ENCODE data around the gene GNG2. TPM values are rescaled to one million over a fixed set of nuclear protein-coding genes. Genes with fewer than 3 reads are reported as not detected.

GNG2 gene
- total and polyA plus RNA-seq, 9 of the 15 experiments (the other 6 are each of a cell fraction or from before 2014, with no cell fraction given): 0.18 TPM; not detected in 8

DNA sequence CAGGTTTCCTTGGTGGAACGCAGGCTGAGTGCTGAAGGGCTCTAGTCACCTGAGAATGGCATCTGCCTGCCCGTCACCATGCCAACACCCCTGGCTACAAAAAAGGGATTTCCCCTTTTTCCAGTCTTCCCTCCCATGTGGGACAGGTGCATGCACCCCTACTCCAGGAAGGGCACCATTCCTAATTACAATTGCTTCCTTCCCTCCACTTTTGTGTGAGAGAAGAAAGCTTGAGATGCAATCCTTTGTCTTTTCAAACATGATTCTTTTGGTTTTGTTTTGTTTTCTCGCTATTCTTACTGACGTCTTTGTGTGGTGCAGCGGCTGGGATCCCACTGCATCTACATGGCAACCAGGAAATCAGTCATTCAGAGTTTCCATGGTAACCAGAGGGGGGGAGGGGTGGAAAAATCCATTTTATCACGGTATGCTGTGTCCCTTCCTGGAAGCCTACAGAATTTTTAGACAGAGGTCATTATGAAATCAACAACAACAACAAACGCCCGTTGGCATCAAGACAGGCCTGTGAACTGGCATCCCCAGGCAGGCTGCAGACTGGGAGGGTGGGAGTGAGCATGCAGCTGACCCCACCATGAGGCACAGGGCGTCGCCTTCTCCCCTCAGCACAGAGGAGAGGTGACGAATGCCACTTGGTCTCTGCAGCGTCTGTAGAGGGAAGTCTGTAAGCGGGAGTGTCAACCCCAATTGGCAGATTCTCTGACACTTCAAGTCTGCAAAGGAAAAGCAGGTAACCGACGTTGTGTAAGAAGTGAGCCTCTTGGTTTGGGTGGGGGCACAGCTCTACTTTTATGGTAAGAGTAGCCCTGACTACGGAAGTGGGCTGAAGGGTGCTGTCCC is 13.6 kb upstream of the GNG2 start (continued):
- TF ChIP-seq, protein P1, sequence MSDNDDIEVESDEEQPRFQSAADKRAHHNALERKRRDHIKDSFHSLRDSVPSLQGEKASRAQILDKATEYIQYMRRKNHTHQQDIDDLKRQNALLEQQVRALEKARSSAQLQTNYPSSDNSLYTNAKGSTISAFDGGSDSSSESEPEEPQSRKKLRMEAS (CRISPR knock-in tag; IDR thresholded peaks at IDR 0.05): no peak
- TF ChIP-seq STAT5A (IDR thresholded peaks at IDR 0.05; ENCODE audit: borderline replicate concordance, low read length) (no peak), JUND (IDR thresholded peaks at IDR 0.05; ENCODE audit: borderline replicate concordance, low read depth, low read length) (no peak), JUND (tag; IDR thresholded peaks at IDR 0.05; ENCODE audit: borderline replicate concordance, low read depth, low read length) (no peak), GABPB1 (CRISPR knock-in tag; IDR thresholded peaks at IDR 0.05) (no peak), ZNF239 (CRISPR knock-in tag; IDR thresholded peaks at IDR 0.05) (no peak), ZNF347 (CRISPR knock-in tag; IDR thresholded peaks at IDR 0.05; ENCODE audit: low read depth) (no peak), ZNF232 (CRISPR knock-in tag; IDR thresholded peaks at IDR 0.05) (no peak), IFI16 (CRISPR knock-in tag; IDR thresholded peaks at IDR 0.05) (no peak), RCOR1 (IDR thresholded peaks at IDR 0.05; ENCODE audit: borderline replicate concordance in 1 of 2, low read depth in 2 of 2, low read length in 2 of 2) (no peak), SMAD2 (IDR thresholded peaks at IDR 0.05; ENCODE audit: low read depth, low read length) (no peak), RNF2 (IDR thresholded peaks at IDR 0.05) (no peak), ELF1 (tag; IDR thresholded peaks at IDR 0.05) (peak; percentile 41; the same call in 1 of the 2 replicates), BHLHE40 (IDR thresholded peaks at IDR 0.05; ENCODE audit: low read length) (no peak), BRD9 (IDR thresholded peaks at IDR 0.05; ENCODE audit: low read depth, partially characterized antibody) (no peak), L3MBTL2 (IDR thresholded peaks at IDR 0.05) (0 out of 2 replicates have a peak, but pooled peaks have one; percentile 13)
- TF ChIP-seq, protein P2, sequence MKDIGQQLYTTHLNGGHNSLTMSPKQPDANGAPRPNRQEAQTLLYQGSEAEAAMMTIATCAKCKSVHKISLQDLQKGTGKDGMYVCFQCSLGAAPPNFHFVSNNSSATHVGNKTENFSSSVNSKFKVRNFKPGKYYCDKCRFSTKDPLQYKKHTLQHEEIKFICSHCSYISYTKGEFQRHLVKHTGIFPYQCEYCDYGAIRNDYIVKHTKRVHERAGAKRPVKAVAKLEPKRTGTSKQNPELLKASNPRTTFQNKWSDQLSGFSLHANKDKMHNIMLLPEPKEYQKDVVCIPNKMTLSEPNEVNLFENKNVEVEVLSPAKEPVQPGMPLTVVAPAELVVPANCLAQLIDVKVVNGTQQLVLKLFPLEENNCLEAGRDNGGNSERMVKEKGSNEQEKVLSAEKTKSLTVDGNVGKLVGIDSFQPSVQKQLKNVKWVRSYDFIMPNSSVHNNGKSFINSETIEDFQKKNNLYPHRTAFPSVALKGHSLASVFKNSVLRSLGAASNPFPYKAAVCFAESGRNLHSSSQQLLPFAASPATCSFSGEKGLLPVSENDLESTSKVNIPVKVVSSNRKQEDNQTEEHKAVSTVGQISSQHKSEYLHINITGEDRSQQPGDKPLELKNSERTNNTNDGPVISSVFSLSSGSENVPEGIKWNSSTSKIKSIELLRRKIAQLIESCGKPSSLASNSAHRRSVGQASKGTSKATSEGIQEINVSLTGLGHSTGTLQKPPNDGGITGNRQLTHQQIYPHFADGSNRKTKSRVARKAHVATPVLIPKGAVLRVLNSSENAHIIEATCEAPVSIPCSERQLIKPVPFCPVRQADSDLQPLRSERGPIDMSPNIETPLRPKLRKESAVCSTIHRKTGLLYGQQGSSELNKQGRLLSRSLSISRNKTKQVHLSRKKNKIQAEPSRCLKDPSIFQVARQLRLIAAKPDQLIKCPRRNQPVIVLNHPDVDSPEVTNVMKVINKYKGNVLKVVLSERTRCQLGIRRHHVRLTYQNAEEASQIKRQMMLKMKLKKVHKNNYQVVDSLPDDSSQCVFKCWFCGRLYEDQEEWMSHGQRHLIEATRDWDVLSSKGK (CRISPR knock-in tag; IDR thresholded peaks at IDR 0.05): no peak
- TF ChIP-seq, protein P3, sequence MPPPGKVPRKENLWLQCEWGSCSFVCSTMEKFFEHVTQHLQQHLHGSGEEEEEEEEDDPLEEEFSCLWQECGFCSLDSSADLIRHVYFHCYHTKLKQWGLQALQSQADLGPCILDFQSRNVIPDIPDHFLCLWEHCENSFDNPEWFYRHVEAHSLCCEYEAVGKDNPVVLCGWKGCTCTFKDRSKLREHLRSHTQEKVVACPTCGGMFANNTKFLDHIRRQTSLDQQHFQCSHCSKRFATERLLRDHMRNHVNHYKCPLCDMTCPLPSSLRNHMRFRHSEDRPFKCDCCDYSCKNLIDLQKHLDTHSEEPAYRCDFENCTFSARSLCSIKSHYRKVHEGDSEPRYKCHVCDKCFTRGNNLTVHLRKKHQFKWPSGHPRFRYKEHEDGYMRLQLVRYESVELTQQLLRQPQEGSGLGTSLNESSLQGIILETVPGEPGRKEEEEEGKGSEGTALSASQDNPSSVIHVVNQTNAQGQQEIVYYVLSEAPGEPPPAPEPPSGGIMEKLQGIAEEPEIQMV (tag; conservative IDR thresholded peaks at IDR 0.05; ENCODE audit: low read depth): no peak
- TF ChIP-seq, protein P4, sequence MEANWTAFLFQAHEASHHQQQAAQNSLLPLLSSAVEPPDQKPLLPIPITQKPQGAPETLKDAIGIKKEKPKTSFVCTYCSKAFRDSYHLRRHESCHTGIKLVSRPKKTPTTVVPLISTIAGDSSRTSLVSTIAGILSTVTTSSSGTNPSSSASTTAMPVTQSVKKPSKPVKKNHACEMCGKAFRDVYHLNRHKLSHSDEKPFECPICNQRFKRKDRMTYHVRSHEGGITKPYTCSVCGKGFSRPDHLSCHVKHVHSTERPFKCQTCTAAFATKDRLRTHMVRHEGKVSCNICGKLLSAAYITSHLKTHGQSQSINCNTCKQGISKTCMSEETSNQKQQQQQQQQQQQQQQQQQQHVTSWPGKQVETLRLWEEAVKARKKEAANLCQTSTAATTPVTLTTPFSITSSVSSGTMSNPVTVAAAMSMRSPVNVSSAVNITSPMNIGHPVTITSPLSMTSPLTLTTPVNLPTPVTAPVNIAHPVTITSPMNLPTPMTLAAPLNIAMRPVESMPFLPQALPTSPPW (CRISPR knock-in tag; IDR thresholded peaks at IDR 0.05): peak; percentile 36; the same call in 1 of the 2 replicates
- TF ChIP-seq, protein P5, sequence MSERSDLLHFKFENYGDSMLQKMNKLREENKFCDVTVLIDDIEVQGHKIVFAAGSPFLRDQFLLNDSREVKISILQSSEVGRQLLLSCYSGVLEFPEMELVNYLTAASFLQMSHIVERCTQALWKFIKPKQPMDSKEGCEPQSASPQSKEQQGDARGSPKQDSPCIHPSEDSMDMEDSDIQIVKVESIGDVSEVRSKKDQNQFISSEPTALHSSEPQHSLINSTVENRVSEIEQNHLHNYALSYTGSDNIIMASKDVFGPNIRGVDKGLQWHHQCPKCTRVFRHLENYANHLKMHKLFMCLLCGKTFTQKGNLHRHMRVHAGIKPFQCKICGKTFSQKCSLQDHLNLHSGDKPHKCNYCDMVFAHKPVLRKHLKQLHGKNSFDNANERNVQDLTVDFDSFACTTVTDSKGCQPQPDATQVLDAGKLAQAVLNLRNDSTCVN (CRISPR knock-in tag; IDR thresholded peaks at IDR 0.05): no peak
